HCT116 (cell line): ENCODE results near the gene NCKAP5. TPM values are rescaled to one million over a fixed set of nuclear protein-coding genes. Genes with fewer than 3 reads are reported as not detected.

Experiments
- ATAC-seq: fragments of 200-7000 bp; cut with Tn5 transposase; 2 replicates; pipeline ENCODE4 v1.9.1; 2020; ENCODE audit warnings: mild to moderate bottlenecking, moderate library complexity
- BruUV-seq: library from RNA; stranded (reverse); fragments of 400-500 nt; replicated peaks from 2 replicates; lab custom pipeline; 2021; lab: Mats Ljungman, UMichigan
- CTCF ChIA-PET: fragments of 300-600 bp; sonication (Branson Sonifier 250); formaldehyde crosslinking; loops from one replicate; lab custom pipeline; 2021; ENCODE audit warnings: antibody characterized with exemption; lab: Charles Lee
- POLR2A ChIA-PET: fragments of 300-600, 350-600 bp; sonication (Branson Sonifier 250); formaldehyde crosslinking; loops from one replicate; lab custom pipeline; 2021; ENCODE audit warnings: antibody characterized with exemption; lab: Charles Lee
- RAD21 ChIA-PET, 2 experiments: fragments of 300-600 bp; sonication (Branson Sonifier 250); formaldehyde crosslinking; loops; one replicate each; lab custom pipeline; 2023; ENCODE audit warnings: low total read pairs in 2 of 2; ENCODE audit not compliant: uncharacterized antibody in 2 of 2, unreplicated experiment in 2 of 2, low non-redundant PET in 1 of 2; lab: Charles Lee
- DNase-seq: peaks from one replicate; pipeline ENCODE4 v3.0.0-alpha.2; 2010; ENCODE audit warnings: low read depth, low spot score
- H2AFZ ChIP-seq: fragments of 200-600 bp; shearing (Covaris generic), sonication (generic); 2 replicates; pipeline ENCODE4 v1.6.1; 2017; ENCODE audit warnings: low read depth, mixed run types, mixed read lengths, antibody characterized with exemption, low read length; ENCODE audit not compliant: poor library complexity, severe bottlenecking
- H3K27ac ChIP-seq: 2 replicates; pipeline ENCODE4 v1.5.1; 2012; ENCODE audit warnings: low read depth, low read length
- H3K27me3 ChIP-seq: fragments of 200-600 bp; sonication (generic); 2 replicates; pipeline ENCODE4 v1.6.1; 2016; ENCODE audit warnings: mixed run types, low read length, mixed read lengths; ENCODE audit not compliant: insufficient read depth
- H3K36me3 ChIP-seq, 2 experiments: fragments of 200-500 bp in 1 of 2; fragments of 200-600 bp in 1 of 2; sonication (Bioruptor generic) in 1 of 2; sonication (generic) in 1 of 2; 2 replicates each; pipeline versions ENCODE4 v1.5.1 to v1.6.1; 2014 to 2016; ENCODE audit warnings: low read length in 2 of 2, inconsistent platforms in 1 of 2, mixed read lengths in 1 of 2, mixed run types in 1 of 2; ENCODE audit not compliant: insufficient read depth in 2 of 2, control insufficient read depth in 1 of 2
- H3K4me1 ChIP-seq, 2 experiments: fragments of 200-600 bp in 1 of 2; sonication (generic) in 1 of 2; 2 replicates each; pipeline versions ENCODE4 v1.5.1 to v1.6.1; 2012 to 2017; ENCODE audit warnings: low read length in 2 of 2, inconsistent platforms in 1 of 2, mild to moderate bottlenecking in 1 of 2, mixed read lengths in 1 of 2, mixed run types in 1 of 2, moderate library complexity in 1 of 2; ENCODE audit not compliant: insufficient read depth in 2 of 2, control insufficient read depth in 1 of 2
- H3K4me2 ChIP-seq: fragments of 200-600 bp; sonication (generic); 2 replicates; pipeline ENCODE4 v1.6.1; 2017; ENCODE audit warnings: mixed run types, low read length, mixed read lengths
- H3K4me3 ChIP-seq, 2 experiments: fragments of 200-600 bp in 1 of 2; sonication (generic) in 1 of 2; replicated peaks in 1 of 2; 2 replicates each; pipeline ENCODE4 v1.5.1; 2011 to 2016; ENCODE audit warnings: low read length in 2 of 2, control low read depth in 1 of 2, low read depth in 1 of 2, mild to moderate bottlenecking in 1 of 2, mixed read lengths in 1 of 2, mixed run types in 1 of 2
- H3K79me2 ChIP-seq: fragments of 200-600 bp; sonication (generic); 2 replicates; pipeline ENCODE4 v1.6.1; 2017; ENCODE audit warnings: mild to moderate bottlenecking, mixed run types, low read length, moderate library complexity, mixed read lengths; ENCODE audit not compliant: insufficient read depth
- H3K9ac ChIP-seq: fragments of 200-600 bp; sonication (generic); 2 replicates; pipeline ENCODE4 v1.6.1; 2016; ENCODE audit warnings: low read length, mixed read lengths
- H3K9me2 ChIP-seq: fragments of 200-600 bp; sonication (generic), shearing (Covaris generic); 2 replicates; pipeline ENCODE4 v1.6.1; 2017; ENCODE audit warnings: mixed run types, mild to moderate bottlenecking, moderate library complexity; ENCODE audit not compliant: insufficient read depth
- H3K9me3 ChIP-seq, 2 experiments: fragments of 200-500 bp in 1 of 2; fragments of 200-600 bp in 1 of 2; sonication (Bioruptor generic) in 1 of 2; sonication (generic) in 1 of 2; 2 replicates each; pipeline ENCODE4 v1.6.1; 2014 to 2017; ENCODE audit warnings: low read length in 2 of 2, mixed read lengths in 2 of 2, inconsistent platforms in 1 of 2, low read depth in 1 of 2, mild to moderate bottlenecking in 1 of 2, mixed run types in 1 of 2, moderate library complexity in 1 of 2; ENCODE audit not compliant: control insufficient read depth in 1 of 2, insufficient read depth in 1 of 2
- H4K20me1 ChIP-seq: fragments of 200-600 bp; sonication (generic), shearing (Covaris generic); 2 replicates; pipeline ENCODE4 v1.6.1; 2017; ENCODE audit warnings: mixed run types, mild to moderate bottlenecking, moderate library complexity; ENCODE audit not compliant: insufficient read depth
- CEBPB ChIP-seq: IDR thresholded peaks from 2 replicates; pipeline ENCODE4 v1.6.1; 2012; ENCODE audit warnings: low read depth
- ELF1 ChIP-seq: IDR thresholded peaks from 2 replicates; pipeline ENCODE4 v1.6.1; 2012; ENCODE audit warnings: low read depth, borderline replicate concordance
- POLR2A ChIP-seq: IDR thresholded peaks from 2 replicates; pipeline ENCODE4 v1.7.0; 2011; ENCODE audit warnings: borderline replicate concordance; ENCODE audit not compliant: insufficient read depth, insufficient read length; ENCODE audit errors: extremely low read depth
- POLR2AphosphoS5 ChIP-seq: IDR thresholded peaks from 2 replicates; pipeline ENCODE4 v1.6.1; 2011; ENCODE audit warnings: mild to moderate bottlenecking, low read depth, low read length, moderate library complexity
- RAD21 ChIP-seq: IDR thresholded peaks from 2 replicates; pipeline ENCODE4 v1.6.1; 2012; ENCODE audit warnings: low read depth, mild to moderate bottlenecking
- SIN3A ChIP-seq: IDR thresholded peaks from 2 replicates; pipeline ENCODE4 v1.6.1; 2012; ENCODE audit warnings: low read depth
- SRF ChIP-seq: IDR thresholded peaks from 2 replicates; pipeline ENCODE4 v1.6.1; 2012; ENCODE audit warnings: low read depth
- TCF7L2 ChIP-seq: IDR thresholded peaks from 2 replicates; pipeline ENCODE4 v1.7.0; 2011; ENCODE audit warnings: borderline replicate concordance, inconsistent platforms; ENCODE audit not compliant: insufficient read depth, insufficient read length; ENCODE audit errors: extremely low read depth
- ZFX ChIP-seq: fragments of 450-650 bp; IDR thresholded peaks from 2 replicates; pipeline ENCODE4 v1.6.1; 2017
- intact Hi-C: fragments of 100-400 bp; cut with micrococcal nuclease; formaldehyde crosslinking; loops from 2 replicates; pipeline ENCODE4 v1.10.0; 2022
- total RNA-seq: library from RNA; stranded (reverse); gene quantifications from one replicate; pipeline ENCODE4 v1.2.1, GENCODE V29; 2021; ENCODE audit not compliant: unreplicated experiment
- TF ChIP-seq, protein P1 (sequence below): IDR thresholded peaks from 2 replicates; pipeline ENCODE4 v1.6.1; 2012; ENCODE audit warnings: low read depth

NCKAP5 gene
- total RNA-seq, 1 experiment from 2014 or later: 0.30 TPM

DNA sequence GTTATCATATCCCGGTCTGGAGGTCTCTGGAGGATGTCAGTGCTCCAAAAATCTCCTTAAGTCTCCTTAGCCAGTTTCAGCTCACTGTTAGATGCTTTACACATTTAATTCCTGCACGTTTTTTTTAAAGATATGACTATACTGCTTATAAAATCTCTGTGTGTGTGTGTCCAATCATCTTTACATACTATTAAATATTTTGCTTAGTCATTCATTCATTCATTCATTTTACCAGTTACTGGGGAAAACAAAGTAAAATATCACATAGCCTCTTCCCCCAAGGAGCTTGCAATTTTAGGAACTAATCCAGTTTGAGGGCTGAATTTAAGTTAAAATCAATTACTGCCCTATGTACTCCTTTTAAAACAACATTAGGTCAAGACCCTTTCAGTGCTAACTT is 605.1 kb downstream of the NCKAP5 start:
- Histone ChIP-seq H3K4me2 (no peak overlapping the region), H2AFZ (no peak overlapping the region), H3K9me3 (no peaks in the 10 kb centered on the region), H3K4me1 (no peaks in the 10 kb centered on the region), H3K79me2 (no peaks in the 10 kb centered on the region), H3K27me3 (no peaks in the 10 kb centered on the region), H3K9me2 (no peaks in the 10 kb centered on the region), H3K36me3 (no peaks in the 10 kb centered on the region), H4K20me1 (no peaks in the 10 kb centered on the region), H3K27ac (no peak overlapping the region), H3K9ac (no peak overlapping the region), H3K4me3 (no peak overlapping the region)
- intact Hi-C loops: no loop called here
- POLR2A ChIA-PET: no interaction called here
- no TSS peak for BruUV-seq
- CTCF ChIA-PET: no interaction called here
- ATAC-seq (no peak), DNase-seq (no peak)
- TF ChIP-seq RAD21 (no peak), POLR2AphosphoS5 (no peak)
- TF ChIP-seq, protein P1, sequence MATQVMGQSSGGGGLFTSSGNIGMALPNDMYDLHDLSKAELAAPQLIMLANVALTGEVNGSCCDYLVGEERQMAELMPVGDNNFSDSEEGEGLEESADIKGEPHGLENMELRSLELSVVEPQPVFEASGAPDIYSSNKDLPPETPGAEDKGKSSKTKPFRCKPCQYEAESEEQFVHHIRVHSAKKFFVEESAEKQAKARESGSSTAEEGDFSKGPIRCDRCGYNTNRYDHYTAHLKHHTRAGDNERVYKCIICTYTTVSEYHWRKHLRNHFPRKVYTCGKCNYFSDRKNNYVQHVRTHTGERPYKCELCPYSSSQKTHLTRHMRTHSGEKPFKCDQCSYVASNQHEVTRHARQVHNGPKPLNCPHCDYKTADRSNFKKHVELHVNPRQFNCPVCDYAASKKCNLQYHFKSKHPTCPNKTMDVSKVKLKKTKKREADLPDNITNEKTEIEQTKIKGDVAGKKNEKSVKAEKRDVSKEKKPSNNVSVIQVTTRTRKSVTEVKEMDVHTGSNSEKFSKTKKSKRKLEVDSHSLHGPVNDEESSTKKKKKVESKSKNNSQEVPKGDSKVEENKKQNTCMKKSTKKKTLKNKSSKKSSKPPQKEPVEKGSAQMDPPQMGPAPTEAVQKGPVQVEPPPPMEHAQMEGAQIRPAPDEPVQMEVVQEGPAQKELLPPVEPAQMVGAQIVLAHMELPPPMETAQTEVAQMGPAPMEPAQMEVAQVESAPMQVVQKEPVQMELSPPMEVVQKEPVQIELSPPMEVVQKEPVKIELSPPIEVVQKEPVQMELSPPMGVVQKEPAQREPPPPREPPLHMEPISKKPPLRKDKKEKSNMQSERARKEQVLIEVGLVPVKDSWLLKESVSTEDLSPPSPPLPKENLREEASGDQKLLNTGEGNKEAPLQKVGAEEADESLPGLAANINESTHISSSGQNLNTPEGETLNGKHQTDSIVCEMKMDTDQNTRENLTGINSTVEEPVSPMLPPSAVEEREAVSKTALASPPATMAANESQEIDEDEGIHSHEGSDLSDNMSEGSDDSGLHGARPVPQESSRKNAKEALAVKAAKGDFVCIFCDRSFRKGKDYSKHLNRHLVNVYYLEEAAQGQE: no peak
- RAD21 ChIA-PET: no interaction called here

DNA sequence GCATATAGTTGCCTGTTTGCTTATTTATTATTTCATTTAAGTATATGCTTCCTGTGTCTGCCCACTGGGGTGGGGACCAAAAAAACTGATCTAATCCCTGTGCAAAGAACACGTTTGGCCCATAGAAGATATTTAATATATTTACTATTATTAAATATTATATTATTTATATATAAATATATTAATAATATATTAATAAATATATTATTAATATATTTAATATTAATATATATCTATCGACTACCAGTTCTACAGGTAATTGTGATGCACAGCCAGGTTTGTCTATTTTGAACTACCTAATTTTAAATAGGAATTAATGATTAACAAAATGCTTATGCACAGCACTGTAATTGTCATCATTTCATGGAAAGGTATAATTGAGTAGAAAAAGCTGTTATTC is 609.4 kb downstream of the NCKAP5 start:
- Histone ChIP-seq H3K4me2 (no peak overlapping the region), H3K9ac (no peak overlapping the region), H3K9me2 (no peaks in the 10 kb centered on the region), H4K20me1 (no peaks in the 10 kb centered on the region), H3K36me3 (no peaks in the 10 kb centered on the region), H3K9me3 (no peaks in the 10 kb centered on the region), H3K4me3 (no peak overlapping the region), H3K27me3 (no peaks in the 10 kb centered on the region), H3K79me2 (no peaks in the 10 kb centered on the region), H3K4me1 (no peaks in the 10 kb centered on the region), H3K27ac (no peak overlapping the region), H2AFZ (no peak overlapping the region)
- BruUV-seq: no TSS peak
- intact Hi-C loops: no loop called here
- no peak for ATAC-seq
- ChIA-PET POLR2A (no interaction called here), RAD21 (no interaction called here), CTCF (no interaction called here)
- TF ChIP-seq TCF7L2 (no peak), POLR2A (no peak), SRF (no peak), CEBPB (no peak), ELF1 (no peak), SIN3A (no peak), ZFX (no peak)
- no peak for DNase-seq
